MM.1S (cell line): Measurements from ENCODE around the gene ETV3.

Source experiments
- DNase-seq: peaks from one replicate; pipeline ENCODE4 v3.0.0-alpha.2; 2015
- H2AFZ ChIP-seq: fragments of 300-600 bp; sonication (generic); 2 replicates; pipeline ENCODE4 v1.6.0; 2016; ENCODE audit warnings: antibody characterized with exemption, low read length
- H3F3A ChIP-seq: fragments of 300-600 bp; sonication (generic); 2 replicates; pipeline ENCODE4 v1.6.1; 2016; ENCODE audit warnings: mild to moderate bottlenecking, antibody characterized with exemption, low read length, moderate library complexity, mixed read lengths; ENCODE audit not compliant: insufficient read depth
- H3K27ac ChIP-seq: fragments of 300-600 bp; sonication (generic); 2 replicates; pipeline ENCODE4 v1.5.1; 2016; ENCODE audit warnings: mild to moderate bottlenecking, low read length
- H3K27me3 ChIP-seq: fragments of 300-600 bp; sonication (generic); replicated peaks from 2 replicates; pipeline ENCODE4 v1.6.0; 2016; ENCODE audit warnings: low read length; ENCODE audit not compliant: insufficient read depth
- H3K36me3 ChIP-seq: fragments of 300-600 bp; sonication (generic); replicated peaks from 2 replicates; pipeline ENCODE4 v1.6.1; 2016; ENCODE audit warnings: mild to moderate bottlenecking, low read length, mixed read lengths; ENCODE audit not compliant: insufficient read depth
- H3K4me1 ChIP-seq: fragments of 300-600 bp; sonication (generic); 2 replicates; pipeline ENCODE4 v1.6.1; 2016; ENCODE audit warnings: low read length, mixed read lengths
- H3K4me2 ChIP-seq: fragments of 300-600 bp; sonication (generic); 2 replicates; pipeline ENCODE4 v1.6.0; 2016; ENCODE audit warnings: low read depth, low read length
- H3K4me3 ChIP-seq: fragments of 300-600 bp; sonication (generic); 2 replicates; pipeline ENCODE4 v1.5.1; 2016; ENCODE audit warnings: low read length, mixed read lengths
- H3K79me2 ChIP-seq: fragments of 300-600 bp; sonication (generic); 2 replicates; pipeline ENCODE4 v1.6.1; 2016; ENCODE audit warnings: mixed run types, low read length, mixed read lengths
- H3K9ac ChIP-seq: fragments of 300-600 bp; sonication (generic); 2 replicates; pipeline ENCODE4 v1.6.1; 2016; ENCODE audit warnings: low read length, mixed read lengths
- H3K9me2 ChIP-seq: fragments of 300-600 bp; sonication (generic); replicated peaks from 2 replicates; pipeline ENCODE4 v1.6.1; 2016; ENCODE audit warnings: mild to moderate bottlenecking, low read length, mixed read lengths; ENCODE audit not compliant: insufficient read depth
- H3K9me3 ChIP-seq: fragments of 300-600 bp; sonication (generic); replicated peaks from 2 replicates; pipeline ENCODE4 v1.6.1; 2016; ENCODE audit warnings: mild to moderate bottlenecking, low read length, mixed read lengths; ENCODE audit not compliant: insufficient read depth
- H4K20me1 ChIP-seq: fragments of 300-600 bp; sonication (generic); 2 replicates; pipeline ENCODE4 v1.6.1; 2016; ENCODE audit warnings: mild to moderate bottlenecking, low read length, moderate library complexity, mixed read lengths; ENCODE audit not compliant: insufficient read depth
- EZH2 ChIP-seq: fragments of 300-600 bp; sonication (generic); optimal IDR thresholded peaks from 2 replicates; pipeline ENCODE3; 2017; ENCODE audit warnings: low read depth, mild to moderate bottlenecking, antibody characterized with exemption, low read length, mixed read lengths
- EZH2phosphoT487 ChIP-seq: fragments of 300-600 bp; sonication (generic); IDR thresholded peaks from 2 replicates; pipeline ENCODE4 v1.6.1; 2018; ENCODE audit warnings: antibody characterized with exemption, low read length
- TF ChIP-seq, protein P1 (sequence below): fragments of 300-600 bp; sonication (generic); IDR thresholded peaks from 2 replicates; pipeline ENCODE4 v1.5.1; 2016; ENCODE audit warnings: antibody characterized with exemption, low read length, mixed read lengths

Gene ETV3

DNA sequence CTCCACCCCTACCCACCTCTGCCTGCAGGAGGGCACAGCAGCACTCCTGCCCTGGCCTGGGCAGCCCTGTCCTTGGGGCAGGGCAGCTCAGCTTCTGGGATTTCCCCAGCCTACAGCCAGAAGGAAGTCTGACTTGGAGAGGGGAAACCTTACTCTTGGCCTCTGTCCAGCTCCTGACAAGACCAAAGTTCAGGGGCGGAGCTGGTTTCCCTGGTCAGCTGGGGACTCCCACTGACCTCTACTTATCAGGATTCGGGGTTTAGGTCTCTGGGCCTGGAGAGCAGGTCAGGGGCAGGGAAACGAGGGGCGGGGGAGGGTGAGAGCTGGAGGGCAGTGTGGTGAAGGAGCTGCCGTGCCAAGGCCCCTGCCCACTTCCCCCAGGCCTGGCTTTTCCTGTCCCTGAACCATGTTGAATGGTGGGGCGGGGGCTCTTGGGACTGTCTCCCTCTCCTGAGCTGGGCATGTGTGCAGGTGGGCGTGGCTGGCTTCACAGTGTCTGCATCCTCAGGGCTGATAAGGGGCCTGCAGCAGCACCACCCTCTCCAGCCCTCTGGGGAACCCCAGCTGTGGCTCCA lies 16.8 kb upstream of the ETV3 start:
- Histone ChIP-seq H3F3A (no peaks in the 10 kb centered on the region), H3K9me2 (no peaks in the 10 kb centered on the region), H3K4me1 (peaks cover 11% of the 10 kb centered on the region), H3K4me2 (no peak overlapping the region), H3K4me3 (no peak overlapping the region), H2AFZ (no peak overlapping the region), H3K36me3 (no peaks in the 10 kb centered on the region), H3K79me2 (no peaks in the 10 kb centered on the region), H4K20me1 (no peaks in the 10 kb centered on the region), H3K27ac (no peak overlapping the region), H3K9me3 (no peaks in the 10 kb centered on the region), H3K9ac (no peak overlapping the region), H3K27me3 (no peaks in the 10 kb centered on the region)
- TF ChIP-seq, protein P1, sequence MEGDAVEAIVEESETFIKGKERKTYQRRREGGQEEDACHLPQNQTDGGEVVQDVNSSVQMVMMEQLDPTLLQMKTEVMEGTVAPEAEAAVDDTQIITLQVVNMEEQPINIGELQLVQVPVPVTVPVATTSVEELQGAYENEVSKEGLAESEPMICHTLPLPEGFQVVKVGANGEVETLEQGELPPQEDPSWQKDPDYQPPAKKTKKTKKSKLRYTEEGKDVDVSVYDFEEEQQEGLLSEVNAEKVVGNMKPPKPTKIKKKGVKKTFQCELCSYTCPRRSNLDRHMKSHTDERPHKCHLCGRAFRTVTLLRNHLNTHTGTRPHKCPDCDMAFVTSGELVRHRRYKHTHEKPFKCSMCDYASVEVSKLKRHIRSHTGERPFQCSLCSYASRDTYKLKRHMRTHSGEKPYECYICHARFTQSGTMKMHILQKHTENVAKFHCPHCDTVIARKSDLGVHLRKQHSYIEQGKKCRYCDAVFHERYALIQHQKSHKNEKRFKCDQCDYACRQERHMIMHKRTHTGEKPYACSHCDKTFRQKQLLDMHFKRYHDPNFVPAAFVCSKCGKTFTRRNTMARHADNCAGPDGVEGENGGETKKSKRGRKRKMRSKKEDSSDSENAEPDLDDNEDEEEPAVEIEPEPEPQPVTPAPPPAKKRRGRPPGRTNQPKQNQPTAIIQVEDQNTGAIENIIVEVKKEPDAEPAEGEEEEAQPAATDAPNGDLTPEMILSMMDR, result no peak
- TF ChIP-seq EZH2phosphoT487 (no peak), EZH2 (no peak)
- no peak for DNase-seq

DNA sequence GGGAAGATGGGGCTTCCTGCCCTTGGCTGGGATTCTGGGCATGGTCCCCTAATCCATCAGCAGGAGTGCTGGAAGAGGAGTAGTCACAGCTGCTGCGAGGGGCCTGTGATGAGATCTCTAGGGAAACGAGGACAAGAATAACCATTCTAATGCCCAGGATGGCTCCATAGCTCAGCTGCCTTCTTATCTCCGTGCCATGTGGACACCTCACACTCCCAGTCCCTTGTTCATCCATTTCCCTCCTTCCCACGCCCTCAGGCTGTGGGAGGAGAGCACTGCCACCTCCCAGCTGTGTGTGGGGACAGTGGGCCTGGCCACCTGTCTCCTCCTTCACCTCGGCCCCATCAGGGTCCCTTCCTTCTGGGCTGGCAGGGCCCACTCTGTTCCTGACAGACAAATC lies 16.1 kb upstream of the ETV3 start:
- H3K9me2 ChIP-seq, result no peaks in the 10 kb centered on the region
- H3K4me3 ChIP-seq, result no peak overlapping the region
- H3K27me3 ChIP-seq, result no peaks in the 10 kb centered on the region
- H3K4me2 ChIP-seq, result no peak overlapping the region
- H3K79me2 ChIP-seq, result no peaks in the 10 kb centered on the region
- H3K4me1 ChIP-seq, result peaks cover 11% of the 10 kb centered on the region
- TF ChIP-seq EZH2phosphoT487, result no peak
- no peak for TF ChIP-seq EZH2
- TF ChIP-seq, protein P1, result no peak
- H3K9me3 ChIP-seq, result no peaks in the 10 kb centered on the region
- no peaks in the 10 kb centered on the region for H4K20me1 ChIP-seq
- no peak overlapping the region for H3K9ac ChIP-seq
- DNase-seq, result no peak
- no peaks in the 10 kb centered on the region for H3F3A ChIP-seq
- H2AFZ ChIP-seq, result no peak overlapping the region
- H3K36me3 ChIP-seq, result no peaks in the 10 kb centered on the region
- no peak overlapping the region for H3K27ac ChIP-seq

DNA sequence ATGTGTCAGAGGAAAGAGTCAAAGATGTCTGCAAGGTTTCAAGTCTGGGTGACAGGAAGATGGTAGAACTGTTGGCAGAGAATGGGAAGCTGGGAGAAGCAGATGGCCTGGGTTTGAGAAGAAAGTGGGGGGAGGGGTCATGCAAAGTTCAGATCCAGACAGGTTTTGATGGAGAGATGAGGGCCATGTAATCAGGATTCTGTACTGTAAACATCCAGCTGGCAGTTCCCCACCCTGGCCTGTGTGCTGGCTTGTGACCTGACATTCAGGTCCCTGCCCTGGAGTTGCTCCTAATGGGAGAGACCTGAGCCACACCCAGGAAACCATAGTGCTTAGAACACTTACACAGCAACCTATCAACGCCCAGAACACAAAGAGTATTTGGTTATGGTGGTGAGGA lies 15.6 kb upstream of the ETV3 start:
- H4K20me1 ChIP-seq, result no peaks in the 10 kb centered on the region
- no peak overlapping the region for H3K9ac ChIP-seq
- no peaks in the 10 kb centered on the region for H3F3A ChIP-seq
- no peaks in the 10 kb centered on the region for H3K27me3 ChIP-seq
- H3K4me3 ChIP-seq, result no peak overlapping the region
- no peak overlapping the region for H2AFZ ChIP-seq
- H3K36me3 ChIP-seq, result no peaks in the 10 kb centered on the region
- no peak overlapping the region for H3K27ac ChIP-seq
- H3K79me2 ChIP-seq, result no peaks in the 10 kb centered on the region
- H3K9me2 ChIP-seq, result no peaks in the 10 kb centered on the region
- no peaks in the 10 kb centered on the region for H3K9me3 ChIP-seq
- no peak overlapping the region for H3K4me2 ChIP-seq
- H3K4me1 ChIP-seq, result peaks cover 15% of the 10 kb centered on the region
- no peak for DNase-seq
- TF ChIP-seq EZH2phosphoT487 (no peak), EZH2 (no peak)
- TF ChIP-seq, protein P1, result no peak
